Suppressor macrophage treated with lipopolysaccharide for 4 hours (primary cell): ENCODE data around the gene KRT4.
"Not testable (repeated sequence)": the region's sequence is repeated elsewhere in the genome, so short reads cannot be mapped to it uniquely, and the experiment has no call there.

Source experiments
- DNase-seq: peaks from one replicate; pipeline ENCODE4 v3.0.0-alpha.2; 2020

The KRT4 gene

DNA sequence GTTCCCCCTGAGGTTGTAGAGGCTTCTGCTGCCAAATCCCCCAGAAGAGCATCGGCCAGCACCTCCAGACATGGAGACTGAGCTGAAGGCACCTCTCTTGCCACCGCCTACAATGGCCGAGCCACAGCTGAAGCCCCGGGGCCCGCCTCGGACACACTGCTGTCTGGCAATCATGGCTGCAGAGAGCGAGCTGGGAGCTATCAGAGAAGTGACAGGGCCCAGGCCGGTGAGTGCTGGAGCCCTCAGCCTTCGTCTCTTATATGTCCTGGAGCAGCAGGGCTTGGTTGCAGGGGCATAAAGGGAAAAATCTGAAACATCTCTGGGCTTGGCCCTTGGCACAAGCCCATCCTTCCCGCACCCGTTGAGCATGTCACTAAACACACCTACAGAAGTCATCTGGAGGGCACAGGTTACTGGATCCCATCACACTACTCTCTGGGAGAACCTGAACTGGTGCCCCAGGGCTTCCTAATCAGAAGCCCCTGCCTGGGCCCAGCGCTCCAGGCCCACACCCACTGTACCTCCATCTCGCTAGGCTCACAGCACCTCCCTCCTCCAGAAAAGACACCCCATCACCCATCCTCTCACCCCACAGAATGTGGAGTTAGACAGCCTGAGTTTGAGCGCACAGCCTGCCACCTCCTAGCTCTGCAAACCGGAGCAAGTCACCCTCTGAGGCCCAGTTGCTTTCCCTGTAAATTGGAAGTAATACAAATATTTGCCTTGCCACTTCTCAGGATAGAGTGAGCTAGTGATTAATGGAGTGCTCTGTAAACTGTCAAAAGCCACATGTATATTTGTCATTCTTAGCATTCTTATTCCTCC lies at the start of gene KRT4:
Gene KRT4, minus strand, starts transcription at position 232 of the 825 bp plus-strand sequence. Its CDS starts 58 bp downstream, at position 174.
- no peak for DNase-seq

DNA sequence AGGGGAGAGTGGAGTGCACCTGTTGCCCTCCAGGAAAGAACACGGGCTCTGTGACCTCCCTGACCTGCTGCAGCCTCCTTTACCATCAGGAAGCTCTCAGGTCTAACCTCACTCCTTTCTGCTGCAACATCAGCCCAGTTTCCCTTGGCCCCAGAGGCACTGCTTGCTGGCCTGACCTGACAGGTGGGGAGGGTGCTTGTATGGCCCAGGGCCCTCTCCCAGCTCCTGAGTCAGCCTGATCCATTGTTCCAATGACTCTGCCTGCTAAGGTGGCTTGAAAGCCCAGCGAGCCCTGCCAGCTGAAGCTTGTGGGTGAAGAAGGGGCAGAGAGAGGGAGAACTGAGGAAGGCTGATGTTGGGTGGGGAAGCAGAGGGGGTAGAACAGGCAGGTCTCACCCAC lies 48.1 kb upstream of the KRT4 start:
- DNase-seq = no peak

- DNase-seq = no peak
Measured at GRCh38 chr12:52861511-52861910, 47.6 kb upstream of the KRT4 start.

DNA sequence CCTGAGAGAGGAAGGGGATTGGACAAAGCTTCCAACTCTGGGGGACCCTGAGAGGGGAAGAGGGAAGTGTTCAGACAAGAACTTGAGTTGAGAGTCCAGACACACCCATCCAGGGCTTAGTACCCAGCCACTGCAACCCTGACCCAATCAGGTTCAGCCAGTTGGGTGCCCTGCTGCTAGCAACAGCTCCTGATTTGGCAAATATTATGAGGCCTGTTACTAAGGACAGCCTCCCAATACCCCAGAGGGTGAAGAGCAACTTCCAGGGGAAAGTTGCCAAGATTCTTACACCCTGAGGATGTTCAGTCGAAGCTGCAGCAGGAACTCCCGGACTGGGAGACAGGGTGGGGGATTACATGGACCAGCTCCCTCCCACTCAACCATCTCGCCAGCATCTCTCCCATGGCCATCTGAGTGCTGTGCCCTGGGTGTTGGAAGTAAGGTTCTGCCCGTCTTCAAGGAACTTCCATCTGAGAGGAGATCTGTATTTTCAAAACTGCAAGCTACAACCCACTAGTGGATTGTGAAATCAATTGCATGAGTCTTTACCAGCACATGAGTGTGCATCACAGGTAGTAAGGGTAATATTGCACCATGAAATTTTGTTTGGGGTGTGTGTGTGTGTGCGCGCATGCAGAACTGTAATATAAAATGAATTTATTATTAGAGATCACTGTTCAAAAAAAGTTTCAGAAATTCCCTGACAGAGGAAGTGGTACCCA lies 46.3 kb upstream of the KRT4 start:
- DNase-seq = peak; percentile 57

DNA sequence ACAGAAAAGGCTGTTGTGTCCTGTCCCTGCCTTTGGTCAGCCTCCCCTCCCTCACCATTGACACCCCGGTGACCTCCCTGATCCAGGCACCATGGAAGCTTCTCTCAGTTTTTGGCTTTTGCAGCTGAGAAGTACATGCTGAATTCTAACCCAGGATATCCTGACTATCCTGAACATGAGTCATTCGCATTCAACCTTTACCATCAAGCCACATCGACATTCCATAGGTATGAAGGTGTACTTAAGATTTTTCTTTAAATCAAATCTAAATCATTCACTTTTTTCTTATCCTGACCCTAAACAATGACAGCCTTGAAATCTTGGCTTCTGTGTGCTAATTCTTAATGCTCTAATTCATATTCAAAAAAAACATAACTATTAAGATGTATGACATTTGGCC lies 43.6 kb upstream of the KRT4 start:
- no peak for DNase-seq

GRCh38 chr12:52856787-52857186 lies 42.9 kb upstream of the KRT4 start:
- no peak for DNase-seq

- DNase-seq = not testable (repeated sequence)
Measured at GRCh38 chr12:52856077-52856476, 42.2 kb upstream of the KRT4 start.

- no peak for DNase-seq
Measured at GRCh38 chr12:52851787-52852186, 37.9 kb upstream of the KRT4 start.

GRCh38 chr12:52850681-52851080 lies 36.8 kb upstream of the KRT4 start:
- DNase-seq = no peak

DNA sequence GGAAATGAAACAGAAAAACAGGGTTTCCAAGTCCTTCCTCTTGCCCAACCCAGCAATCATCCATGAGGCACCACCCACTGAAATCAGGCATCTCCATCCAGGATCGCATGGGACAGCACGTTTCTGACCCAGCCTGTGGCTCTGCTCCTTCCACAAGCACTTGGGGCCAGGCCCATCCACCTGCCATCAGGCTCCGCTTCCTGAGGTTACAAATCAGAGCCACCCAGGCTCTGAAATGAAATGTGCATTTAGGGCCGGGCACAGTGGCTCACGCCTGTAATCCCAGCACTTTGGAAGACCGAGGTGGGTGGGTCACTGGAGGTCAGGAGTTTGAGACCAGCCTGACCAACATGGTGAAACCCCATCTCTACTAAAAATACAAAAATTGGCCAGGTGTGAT lies 35.6 kb upstream of the KRT4 start:
- DNase-seq = no peak

DNA sequence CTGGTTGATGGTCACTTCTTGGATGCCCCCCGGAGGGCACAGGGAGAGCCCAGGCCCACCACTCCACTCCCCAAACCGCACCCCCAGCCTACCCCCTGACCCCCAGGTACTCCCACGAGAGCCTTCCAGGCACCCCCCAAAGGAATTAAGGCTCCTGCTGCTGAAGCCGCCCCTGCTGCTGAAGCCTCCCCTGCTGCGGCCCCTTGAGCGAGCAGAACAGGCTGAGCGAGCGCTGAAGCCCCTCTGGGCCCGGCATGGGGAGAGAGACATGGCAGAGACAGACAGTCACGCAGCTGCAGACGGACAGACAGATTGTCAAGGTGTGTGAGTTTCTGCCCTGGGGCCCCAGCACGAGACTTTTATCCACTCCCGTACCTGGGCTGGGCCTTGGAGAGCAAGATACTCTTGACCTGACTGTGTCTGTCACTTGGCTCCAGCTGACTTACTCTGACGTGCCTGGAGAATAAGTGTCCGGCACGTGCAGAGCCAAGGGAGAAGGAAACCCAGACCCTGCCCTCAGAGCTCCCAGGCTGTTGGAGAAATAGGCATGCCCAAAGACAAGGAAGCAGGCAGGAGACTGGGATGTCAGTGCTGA lies 34.8 kb upstream of the KRT4 start, which contains the start of gene KRT78:
Gene KRT78, minus strand, starts transcription at position 334 of the 595 bp plus-strand sequence. Its CDS starts 64 bp downstream, at position 270.
- no peak for DNase-seq

- peak; percentile 68 for DNase-seq
Measured at GRCh38 chr12:52847335-52848102, 33.6 kb upstream of the KRT4 start.

DNA sequence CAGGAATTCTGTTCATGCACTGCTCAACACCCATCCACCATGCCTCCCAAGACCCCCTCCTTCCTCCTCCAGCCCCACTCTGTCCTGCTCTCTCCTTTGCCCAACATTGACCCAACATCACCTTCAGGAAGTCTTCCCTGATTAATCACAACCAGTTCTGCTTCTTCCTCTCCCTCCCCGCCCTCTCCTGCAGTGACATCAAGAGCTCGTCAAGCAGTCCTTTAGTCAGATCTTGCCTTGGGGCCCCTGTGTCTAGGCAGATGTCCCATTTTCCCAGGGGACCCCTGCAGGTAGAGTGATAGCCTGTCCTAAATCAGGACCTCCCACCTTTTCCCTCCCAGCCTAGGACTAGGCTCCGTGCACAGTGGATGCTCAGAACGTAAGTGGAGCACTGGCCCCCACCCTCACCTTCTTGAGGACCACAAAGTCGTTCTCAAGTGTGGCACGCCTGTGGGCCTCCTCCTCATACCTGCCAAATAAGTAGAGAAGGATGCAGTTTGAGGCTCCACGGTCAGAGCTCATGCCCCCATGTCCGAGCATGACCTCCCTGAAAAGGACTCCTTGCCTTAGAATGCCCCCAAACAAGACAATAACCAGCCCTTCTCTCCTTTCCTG lies 32.5 kb upstream of the KRT4 start:
- DNase-seq = peak; percentile 25

GRCh38 chr12:52845946-52846345 lies 32.0 kb upstream of the KRT4 start:
- no peak for DNase-seq

DNA sequence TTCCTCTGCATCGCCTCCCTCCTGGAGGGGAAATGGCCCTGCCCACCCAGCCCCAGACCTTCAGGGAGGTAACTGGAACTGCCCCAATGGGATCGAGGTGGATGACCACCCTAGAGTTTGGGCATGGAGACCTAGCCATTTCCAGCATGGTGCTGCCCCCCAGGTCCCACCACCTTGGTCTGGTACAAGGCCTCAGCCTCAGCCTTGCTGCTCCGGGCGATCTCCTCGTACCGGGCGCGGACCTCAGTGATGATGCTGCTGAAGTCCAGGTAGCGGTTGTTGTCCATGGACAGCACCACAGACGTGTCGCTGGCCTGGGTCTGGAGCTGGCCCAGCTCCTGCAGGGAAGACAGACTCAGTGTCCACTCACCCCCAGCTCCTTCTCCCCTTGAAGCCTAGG lies 30.5 kb upstream of the KRT4 start:
- no peak for DNase-seq

DNA sequence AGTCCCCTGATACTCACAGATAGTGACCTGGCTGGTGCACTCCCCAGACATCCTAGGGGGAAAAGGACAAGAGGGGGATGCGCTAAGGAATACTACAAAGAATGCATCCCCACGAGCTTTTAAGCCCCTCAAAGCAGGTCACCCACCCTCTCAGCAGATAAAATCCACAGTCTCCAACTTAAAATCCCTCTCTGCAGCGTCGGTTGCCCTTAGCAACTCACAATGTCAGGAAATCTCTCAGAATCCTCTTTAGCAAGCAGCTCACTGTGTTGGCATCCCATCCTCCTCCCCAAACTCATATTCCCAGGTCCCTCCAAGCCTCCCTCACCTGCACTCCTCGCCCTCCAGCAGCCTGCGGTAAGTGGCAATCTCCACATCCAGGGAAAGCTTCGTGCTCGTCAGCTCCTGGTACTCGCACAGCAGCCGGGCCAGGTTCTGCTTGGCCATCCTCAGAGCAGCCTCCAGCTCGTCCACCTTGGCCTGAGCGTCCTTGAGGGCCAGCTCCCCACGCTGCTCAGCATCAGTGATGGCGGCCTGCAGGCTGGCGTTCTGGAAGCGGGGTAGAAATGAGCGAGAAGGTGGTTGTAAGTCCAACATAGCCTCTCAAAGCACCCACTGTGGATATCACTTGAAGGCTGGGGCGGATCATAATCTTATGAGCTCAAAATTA lies 25.7 kb upstream of the KRT4 start:
- DNase-seq = no peak

DNA sequence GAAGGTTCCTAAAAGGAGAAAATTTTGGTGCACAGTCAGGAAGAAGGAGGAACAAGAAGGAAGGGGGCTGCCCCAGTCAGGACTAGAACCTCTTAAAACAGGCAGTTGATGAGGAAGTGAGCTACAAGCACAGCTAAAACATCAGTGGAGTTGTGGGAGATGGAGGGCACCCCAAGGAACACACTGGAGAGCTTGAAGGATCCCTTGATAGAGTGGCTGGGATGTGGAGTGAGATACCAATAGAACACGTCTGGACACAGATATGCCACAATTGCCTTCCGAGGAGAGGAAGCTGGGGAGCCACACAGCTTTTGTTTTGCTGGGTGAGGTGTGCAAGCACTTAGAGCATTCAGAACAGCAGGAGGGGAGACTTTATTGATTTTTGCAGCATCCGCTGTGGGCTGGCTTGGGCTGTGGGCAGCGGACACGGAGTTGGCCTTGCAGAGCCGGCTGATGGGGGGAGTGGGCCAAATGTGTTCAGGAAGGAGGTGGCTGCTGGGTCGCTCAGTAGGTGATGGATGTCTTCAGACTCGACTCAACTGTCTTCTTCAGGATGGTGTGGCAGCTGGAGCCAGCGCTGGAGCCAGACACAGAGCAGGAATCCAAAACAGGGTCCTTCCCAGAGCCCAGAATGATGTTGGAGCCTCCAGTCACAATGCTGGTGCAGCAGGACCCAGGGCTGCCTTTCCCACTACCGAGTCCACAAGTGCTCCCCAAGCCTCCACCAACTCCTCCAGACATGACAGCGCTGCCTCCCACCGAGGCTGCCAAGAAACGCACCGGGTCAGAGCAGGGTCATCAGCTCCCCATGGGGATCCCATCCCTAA lies 24.9 kb upstream of the KRT4 start:
- DNase-seq = peak; percentile 50

GRCh38 chr12:52837781-52838608 lies 24.1 kb upstream of the KRT4 start:
- no peak for DNase-seq

- peak; percentile 71 for DNase-seq
Measured at GRCh38 chr12:52837413-52837741, 23.5 kb upstream of the KRT4 start.
